B cell (primary cell): ENCODE results near the gene CEP112. TPM values are rescaled to one million over a fixed set of nuclear protein-coding genes. Genes with fewer than 3 reads are reported as not detected.

ENCODE experiments used
- ATAC-seq: fragments of 200-7000 bp; cut with Tn5 transposase; one replicate; pipeline ENCODE4 v1.10.0; 2021; ENCODE audit warnings: low read depth, mild to moderate bottlenecking, moderate number of reproducible peaks, moderate library complexity
- CTCF ChIA-PET: fragments of 350-600 bp; sonication (Branson Sonifier 250); formaldehyde crosslinking; loops from one replicate; lab custom pipeline; 2021; ENCODE audit warnings: antibody characterized with exemption, inconsistent platforms; lab: Charles Lee
- POLR2A ChIA-PET: fragments of 350-600 bp; sonication (Branson Sonifier 250); formaldehyde crosslinking; loops from one replicate; lab custom pipeline; 2021; ENCODE audit warnings: antibody characterized with exemption; lab: Charles Lee
- DNase-seq: peaks from one replicate; pipeline ENCODE4 v3.0.0; 2013
- H2AFZ ChIP-seq: 2 replicates; pipeline ENCODE4 v1.6.1; 2012; ENCODE audit warnings: mild to moderate bottlenecking, low read depth, low read length; ENCODE audit not compliant: insufficient read depth, poor library complexity, severe bottlenecking
- H3K27ac ChIP-seq, 2 donors: 1 replicate in 1 of 2; 2 replicates in 1 of 2; pipeline ENCODE4 v1.5.1; 2012 to 2013; ENCODE audit warnings: low read length in 2 of 2, mild to moderate bottlenecking in 2 of 2, moderate library complexity in 1 of 2
- H3K27me3 ChIP-seq, 4 experiments: fragments of 200-600 bp in 1 of 4; sonication (generic) in 1 of 4; replicated peaks in 1 of 4; 1 replicate in 2 of 4; 2 replicates in 2 of 4; pipeline versions ENCODE4 v1.6.1 to v1.7.0; 2013 to 2016; ENCODE audit warnings: low read length in 3 of 4, mild to moderate bottlenecking in 2 of 4, mixed read lengths in 1 of 4, moderate library complexity in 1 of 4; ENCODE audit not compliant: insufficient read depth in 4 of 4, control insufficient read depth in 3 of 4; ENCODE audit errors: control extremely low read depth in 1 of 4
- H3K36me3 ChIP-seq, 2 experiments: replicated peaks in 1 of 2; 1 replicate in 1 of 2; 2 replicates in 1 of 2; pipeline versions ENCODE4 v1.6.1 to v1.7.1; 2013; ENCODE audit warnings: low read length in 1 of 2; ENCODE audit not compliant: insufficient read depth in 2 of 2, control insufficient read depth in 1 of 2; ENCODE audit errors: control extremely low read depth in 1 of 2, extremely low read depth in 1 of 2
- H3K4me1 ChIP-seq, 2 donors: fragments of 200-600 bp in 1 of 2; sonication (generic) in 1 of 2; 1 replicate in 1 of 2; 2 replicates in 1 of 2; pipeline versions ENCODE4 v1.5.1 to v1.6.1; 2013 to 2017; ENCODE audit warnings: low read length in 2 of 2; ENCODE audit not compliant: control insufficient read depth in 2 of 2, insufficient read depth in 2 of 2
- H3K4me2 ChIP-seq: replicated peaks from 2 replicates; pipeline ENCODE3; 2012; ENCODE audit warnings: mild to moderate bottlenecking, low read depth, low read length; ENCODE audit not compliant: poor library complexity, severe bottlenecking
- H3K4me3 ChIP-seq, 5 experiments: fragments of 200-600 bp in 1 of 5; sonication (generic) in 1 of 5; 1 replicate in 3 of 5; 2 replicates in 2 of 5; pipeline versions ENCODE4 v1.5.1 to v1.7.0; 2011 to 2016; ENCODE audit warnings: low read length in 4 of 5, mild to moderate bottlenecking in 4 of 5, low read depth in 2 of 5, control low read depth in 1 of 5, moderate library complexity in 1 of 5; ENCODE audit not compliant: insufficient read depth in 1 of 5; ENCODE audit errors: control extremely low read depth in 1 of 5, extremely low read depth in 1 of 5
- H3K79me2 ChIP-seq: fragments of 200-600 bp; sonication (generic); one replicate; pipeline ENCODE4 v1.6.0; 2016; ENCODE audit warnings: low read length; ENCODE audit not compliant: control insufficient read depth, insufficient read depth
- H3K9ac ChIP-seq: fragments of 200-600 bp; sonication (generic); 2 replicates; pipeline ENCODE4 v1.6.1; 2017; ENCODE audit warnings: mild to moderate bottlenecking, low read length, moderate library complexity
- H3K9me3 ChIP-seq, 3 donors: one replicate each; pipeline versions ENCODE4 v1.6.1 to v1.7.1; 2013; ENCODE audit warnings: low read length in 2 of 3; ENCODE audit not compliant: control insufficient read depth in 2 of 3, insufficient read depth in 1 of 3; ENCODE audit errors: control extremely low read depth in 1 of 3
- H4K20me1 ChIP-seq: 2 replicates; pipeline ENCODE4 v1.6.0; 2012; ENCODE audit warnings: mild to moderate bottlenecking, low read length; ENCODE audit not compliant: insufficient read depth, control insufficient read depth, poor library complexity, severe bottlenecking
- H3K27ac Mint-ChIP-seq: one replicate; pipeline ENCODE4 v1.8.0; 2021; ENCODE audit warnings: mixed read lengths
- H3K27me3 Mint-ChIP-seq: one replicate; pipeline ENCODE4 v1.8.0; 2021; ENCODE audit warnings: mixed read lengths
- H3K4me1 Mint-ChIP-seq: one replicate; pipeline ENCODE4 v1.8.0; 2021; ENCODE audit warnings: mixed read lengths
- H3K4me3 Mint-ChIP-seq: one replicate; pipeline ENCODE4 v1.8.0; 2021; ENCODE audit warnings: mixed read lengths
- H3K9me3 Mint-ChIP-seq: one replicate; pipeline ENCODE4 v1.8.0; 2022; ENCODE audit warnings: mixed read lengths; ENCODE audit not compliant: insufficient read depth
- CTCF ChIP-seq: fragments of 200-600 bp; IDR thresholded peaks from one replicate; pipeline ENCODE4 v1.8.0; 2022; ENCODE audit warnings: antibody characterized with exemption, mild to moderate bottlenecking
- EZH2 ChIP-seq: IDR thresholded peaks from 2 replicates; pipeline ENCODE4 v1.6.1; 2012; ENCODE audit warnings: borderline replicate concordance, low read depth, mild to moderate bottlenecking, moderate library complexity, low read length; ENCODE audit not compliant: insufficient read depth, poor library complexity, severe bottlenecking
- WGBS: methylation state at CpG from one replicate; pipeline ENCODE4 v1.1.5; 2013; ENCODE audit warnings: missing lambda C conversion rate; ENCODE audit not compliant: insufficient coverage; 5-methylcytosine and 5-hydroxymethylcytosine counted together
- intact Hi-C: fragments of 100-400 bp; cut with micrococcal nuclease; formaldehyde crosslinking; loops from one replicate; pipeline ENCODE4 v1.10.0; 2022
- polyA plus RNA-seq: library from polyadenylated mRNA; depleted of rRNA; stranded (reverse); fragments of >200 nt; gene quantifications from 2 replicates; pipeline ENCODE4 v1.2.3, GENCODE V29; 2012
- total RNA-seq, 2 donors: library from RNA; stranded (reverse); fragments of 120-200 nt in 1 of 2; gene quantifications; 1 replicate in 1 of 2; 2 replicates in 1 of 2; pipeline versions ENCODE4 v1.2.3 to v1.2.4, GENCODE V29; 2013 to 2022

The CEP112 gene
- total and polyA plus RNA-seq, 2 donors (not counting 1 experiment from before 2014, with no cell fraction given): 0.57 to 4.6 TPM

GRCh38 chr17:65926599-65926998, 265.3 kb downstream of the CEP112 start:
- H3K4me3 Mint-ChIP-seq: no peak overlapping the region
- CTCF ChIA-PET: no interaction called here
- no peaks in the 10 kb centered on the region for H3K79me2 ChIP-seq
- no peak for ATAC-seq
- peaks cover under 1 to 5% of the 10 kb centered on the region in 2 donors for H3K4me1 ChIP-seq
- no peak overlapping the region for H2AFZ ChIP-seq
- H3K27me3 ChIP-seq: no peaks in the 10 kb centered on the region
- H3K4me1 Mint-ChIP-seq: peaks cover 5% of the 10 kb centered on the region
- no peak for DNase-seq
- H3K9me3 Mint-ChIP-seq: no peaks in the 10 kb centered on the region
- H3K27ac ChIP-seq: no peak overlapping the region
- no peak overlapping the region for H3K4me3 ChIP-seq
- no CpG with 5 or more reads among the region's 5 CpGs for WGBS
- H3K27ac Mint-ChIP-seq: no peak overlapping the region
- TF ChIP-seq EZH2 (no peak), CTCF (no peak)
- H3K9ac ChIP-seq: no peak overlapping the region
- intact Hi-C loops: no loop called here
- POLR2A ChIA-PET: no interaction called here
- no peaks in the 10 kb centered on the region for H3K27me3 Mint-ChIP-seq
- H3K36me3 ChIP-seq: peaks cover 0 to 2% of the 10 kb centered on the region in 2 experiments
- peaks cover 0 to 4% (median 0%) of the 10 kb centered on the region in 3 donors for H3K9me3 ChIP-seq
- H3K4me2 ChIP-seq: no peak overlapping the region
- no peaks in the 10 kb centered on the region for H4K20me1 ChIP-seq

- ATAC-seq (no peak), DNase-seq (no peak)
- H4K20me1 ChIP-seq: no peaks in the 10 kb centered on the region
- Mint-ChIP-seq H3K9me3 (no peaks in the 10 kb centered on the region), H3K4me1 (no peaks in the 10 kb centered on the region), H3K4me3 (no peak overlapping the region), H3K27me3 (no peaks in the 10 kb centered on the region), H3K27ac (no peak overlapping the region)
- H3K27me3 ChIP-seq: no peaks in the 10 kb centered on the region
- no peak overlapping the region for H3K27ac ChIP-seq
- peaks cover 0 to 2% of the 10 kb centered on the region in 2 experiments for H3K36me3 ChIP-seq
- intact Hi-C loops: no loop called here
- no peak overlapping the region for H3K9ac ChIP-seq
- H3K4me2 ChIP-seq: no peak overlapping the region
- no peaks in the 10 kb centered on the region for H3K4me1 ChIP-seq
- ChIA-PET POLR2A (no interaction called here), CTCF (no interaction called here)
- TF ChIP-seq CTCF (no peak), EZH2 (no peak)
- no peaks in the 10 kb centered on the region for H3K9me3 ChIP-seq
- H3K79me2 ChIP-seq: no peaks in the 10 kb centered on the region
- H2AFZ ChIP-seq: no peak overlapping the region
- WGBS: 100% methylated on average over 3 of the region's 8 CpGs
- no peak overlapping the region for H3K4me3 ChIP-seq
These were observed 266.2 kb downstream of the CEP112 start for GRCh38 chr17:65925606-65926307.
